GM21619 (cell line): Measurements from ENCODE around the gene RSPH3.
"Not testable (repeated sequence)": the region's sequence is repeated elsewhere in the genome, so short reads cannot be mapped to it uniquely, and the experiment has no call there.

ENCODE experiments used
- ATAC-seq: cut with Tn5 transposase; IDR thresholded peaks from one replicate; pipeline ENCODE4 v1.9.1; 2021; ENCODE audit not compliant: unreplicated experiment

The RSPH3 gene

GRCh38 chr6:158978757-158979156 lies 21.2 kb downstream of the RSPH3 start:
- ATAC-seq = no peak

- ATAC-seq = no peak
Observed at GRCh38 chr6:158977382-158977781, 22.6 kb downstream of the RSPH3 start.

GRCh38 chr6:158972241-158973233 lies 27.5 kb downstream of the RSPH3 start:
- no peak for ATAC-seq

- no peak for ATAC-seq
Observed at GRCh38 chr6:158970640-158971275, 29.2 kb downstream of the RSPH3 start.

GRCh38 chr6:158969148-158969547 lies 30.9 kb downstream of the RSPH3 start:
- ATAC-seq = no peak

- no peak for ATAC-seq
Observed at GRCh38 chr6:158963020-158963808, 36.8 kb downstream of the RSPH3 start.

- no peak for ATAC-seq
Observed at GRCh38 chr6:158962371-158962770, 37.6 kb downstream of the RSPH3 start.

GRCh38 chr6:158960026-158960425 lies 40.0 kb downstream of the RSPH3 start:
- no peak for ATAC-seq

GRCh38 chr6:158959552-158959951 lies 40.5 kb downstream of the RSPH3 start:
- ATAC-seq = no peak

GRCh38 chr6:158958504-158959386 lies 41.3 kb downstream of the RSPH3 start:
- ATAC-seq = no peak

- no peak for ATAC-seq
Observed at GRCh38 chr6:158955255-158955654, 44.7 kb downstream of the RSPH3 start.

GRCh38 chr6:158954753-158955152 lies 45.2 kb downstream of the RSPH3 start:
- ATAC-seq = no peak

GRCh38 chr6:158952011-158952410 lies 48.0 kb downstream of the RSPH3 start:
- ATAC-seq = not testable (repeated sequence)

GRCh38 chr6:158951565-158951964 lies 48.4 kb downstream of the RSPH3 start:
- ATAC-seq = not testable (repeated sequence)

- no peak for ATAC-seq
Observed at GRCh38 chr6:158947284-158947683, 52.7 kb downstream of the RSPH3 start.

- ATAC-seq = no peak
Observed at GRCh38 chr6:158943380-158944032, 56.5 kb downstream of the RSPH3 start.

GRCh38 chr6:158942349-158942748 lies 57.7 kb downstream of the RSPH3 start:
- no peak for ATAC-seq

GRCh38 chr6:158941246-158941645 lies 58.8 kb downstream of the RSPH3 start:
- no peak for ATAC-seq

- no peak for ATAC-seq
Observed at GRCh38 chr6:158939255-158940159, 60.5 kb downstream of the RSPH3 start.
